Ramos (cell line): Measurements from ENCODE around the gene OR2H1.

Source experiments
- in situ Hi-C: fragments of 300-500 bp; cut with MboI; formaldehyde crosslinking; loops from one replicate; pipeline ENCODE4 v1.14.3; 2022; ENCODE audit warnings: low sequenced_read_pairs; ENCODE audit not compliant: unreplicated experiment

OR2H1 gene

GRCh38 chr6:29479560-29479959 is 22.6 kb downstream of the OR2H1 start:
- in situ Hi-C loops, result no loop called here

GRCh38 chr6:29483186-29483585 is 26.2 kb downstream of the OR2H1 start:
- in situ Hi-C loops, result no loop called here

- in situ Hi-C loops, result no loop called here
These were observed 26.8 kb downstream of the OR2H1 start for GRCh38 chr6:29483735-29484134.

- in situ Hi-C loops, result no loop called here
These were observed 29.6 kb downstream of the OR2H1 start for GRCh38 chr6:29486577-29486976.

- in situ Hi-C loops, result no loop called here
These were observed 30.2 kb downstream of the OR2H1 start for GRCh38 chr6:29487131-29487530.

- in situ Hi-C loops, result no loop called here
These were observed 30.7 kb downstream of the OR2H1 start, which contains the start of gene MAS1L for GRCh38 chr6:29487660-29488059. TSS of gene MAS1L (minus strand) at chr6:29487956. CDS start at chr6:29487902, 54 bp downstream.

GRCh38 chr6:29488874-29489273 is 31.9 kb downstream of the OR2H1 start:
- in situ Hi-C loops, result no loop called here

GRCh38 chr6:29489286-29489685 is 32.3 kb downstream of the OR2H1 start:
- in situ Hi-C loops, result no loop called here

GRCh38 chr6:29490055-29490454 is 33.1 kb downstream of the OR2H1 start:
- in situ Hi-C loops, result no loop called here

- in situ Hi-C loops, result no loop called here
These were observed 33.6 kb downstream of the OR2H1 start for GRCh38 chr6:29490552-29490951.

- in situ Hi-C loops, result no loop called here
These were observed 34.6 kb downstream of the OR2H1 start for GRCh38 chr6:29491574-29491973.

- in situ Hi-C loops, result no loop called here
These were observed 36.3 kb downstream of the OR2H1 start for GRCh38 chr6:29493261-29493660.

GRCh38 chr6:29494131-29494530 is 37.2 kb downstream of the OR2H1 start:
- in situ Hi-C loops, result no loop called here

- in situ Hi-C loops, result no loop called here
These were observed 38.6 kb downstream of the OR2H1 start for GRCh38 chr6:29495571-29495970.

- in situ Hi-C loops, result no loop called here
These were observed 40.0 kb downstream of the OR2H1 start for GRCh38 chr6:29496961-29497360.

- in situ Hi-C loops, result no loop called here
These were observed 42.7 kb downstream of the OR2H1 start for GRCh38 chr6:29499704-29500103.

- in situ Hi-C loops, result no loop called here
These were observed 43.6 kb downstream of the OR2H1 start for GRCh38 chr6:29500594-29500993.

- in situ Hi-C loops, result no loop called here
These were observed 44.2 kb downstream of the OR2H1 start for GRCh38 chr6:29501106-29501505.

GRCh38 chr6:29502181-29502580 is 45.2 kb downstream of the OR2H1 start:
- in situ Hi-C loops, result no loop called here

- in situ Hi-C loops, result no loop called here
These were observed 45.6 kb downstream of the OR2H1 start for GRCh38 chr6:29502597-29502996.

GRCh38 chr6:29504961-29505360 is 48.0 kb downstream of the OR2H1 start:
- in situ Hi-C loops, result no loop called here

GRCh38 chr6:29505808-29506207 is 48.9 kb downstream of the OR2H1 start:
- in situ Hi-C loops, result no loop called here

- in situ Hi-C loops, result no loop called here
These were observed 49.6 kb downstream of the OR2H1 start for GRCh38 chr6:29506446-29507067.
